Right lobe of liver (tissue), 6 donors: Measurements from ENCODE around the gene UBAP1L. TPM values are rescaled to one million over a fixed set of nuclear protein-coding genes. Genes with fewer than 3 reads are reported as not detected.

ENCODE experiments used
- ATAC-seq, 4 donors: fragments of 200-7000 bp; cut with Tn5 transposase; one replicate each; pipeline ENCODE4 v1.9.1; 2020; ENCODE audit warnings: mild to moderate bottlenecking in 4 of 4, moderate library complexity in 4 of 4
- DNase-seq, 3 donors: peaks; one replicate each; pipeline ENCODE4 v3.0.0-alpha.2; 2020
- H3K27ac ChIP-seq, 3 donors: fragments of 200-600 bp; one replicate each; pipeline ENCODE4 v1.8.0; 2022
- H3K27me3 ChIP-seq, 2 donors: fragments of 200-600 bp; one replicate each; pipeline ENCODE4 v1.8.0; 2022
- H3K36me3 ChIP-seq, 4 donors: fragments of 200-600 bp; sonication (generic) in 1 of 4; one replicate each; pipeline versions ENCODE4 v1.5.1 to v1.8.0; 2017 to 2022; ENCODE audit warnings: control low read depth in 1 of 4
- H3K4me1 ChIP-seq, 4 donors: fragments of 200-600 bp; sonication (generic) in 1 of 4; one replicate each; pipeline versions ENCODE4 v1.5.1 to v1.8.0; 2017 to 2022; ENCODE audit warnings: control low read depth in 1 of 4
- H3K4me3 ChIP-seq, 3 donors: fragments of 200-600 bp; one replicate each; pipeline ENCODE4 v1.8.0; 2022
- H3K9me3 ChIP-seq, 4 donors: fragments of 200-600 bp; sonication (generic) in 1 of 4; one replicate each; pipeline versions ENCODE4 v1.5.1 to v1.8.0; 2017 to 2022; ENCODE audit warnings: control low read depth in 1 of 4
- CTCF ChIP-seq, 4 donors: fragments of 200-600 bp in 3 of 4; fragments of 450-650 bp in 1 of 4; IDR thresholded peaks; one replicate each; pipeline versions ENCODE4 v1.5.1 to v1.8.0; 2016 to 2022; ENCODE audit warnings: antibody characterized with exemption in 4 of 4, mild to moderate bottlenecking in 2 of 4
- POLR2A ChIP-seq: fragments of 450-650 bp; IDR thresholded peaks from one replicate; pipeline ENCODE4 v1.6.1; 2017; ENCODE audit warnings: antibody characterized with exemption, mild to moderate bottlenecking
- WGBS: methylation state at CpG from one replicate; pipeline ENCODE4 v1.1.6; 2018; ENCODE audit warnings: low coverage, low lambda C conversion rate; ENCODE audit not compliant: insufficient coverage; ENCODE audit errors: missing lambda C conversion rate; 5-methylcytosine and 5-hydroxymethylcytosine counted together
- intact Hi-C, 2 donors: fragments of 100-400 bp; cut with DNase I; formaldehyde crosslinking; loops; one replicate each; pipeline versions ENCODE4 v1.11.2 to v1.14.1; 2022
- total RNA-seq, 6 experiments: library from RNA; depleted of rRNA in 2 of 6; stranded (reverse); fragments of >200 nt in 2 of 6; fragmentation: NEBNext Ultra II Directional in 3 of 6; extraction: Animal tissue kit (Norgen Biotek cat#: 25700) in 3 of 6; gene quantifications; one replicate each; pipeline versions ENCODE4 v1.1.0 to v1.2.4, GENCODE V29; 2016 to 2023
- donor health status: DM: no; HTN: yes; CAD: no.
- donor health status: DM: no; HTN: no; CAD: no.
- donor health status: DM: no; HTN: no; CAD: no.
- donor health status: DM: no; HTN: yes; CAD: no.
- donor health status: DM: no; HTN: yes; CAD: no.

The UBAP1L gene
- total RNA-seq, 6 experiments from 2014 or later, result 1.6 to 5.9 (median 3.0) TPM

DNA sequence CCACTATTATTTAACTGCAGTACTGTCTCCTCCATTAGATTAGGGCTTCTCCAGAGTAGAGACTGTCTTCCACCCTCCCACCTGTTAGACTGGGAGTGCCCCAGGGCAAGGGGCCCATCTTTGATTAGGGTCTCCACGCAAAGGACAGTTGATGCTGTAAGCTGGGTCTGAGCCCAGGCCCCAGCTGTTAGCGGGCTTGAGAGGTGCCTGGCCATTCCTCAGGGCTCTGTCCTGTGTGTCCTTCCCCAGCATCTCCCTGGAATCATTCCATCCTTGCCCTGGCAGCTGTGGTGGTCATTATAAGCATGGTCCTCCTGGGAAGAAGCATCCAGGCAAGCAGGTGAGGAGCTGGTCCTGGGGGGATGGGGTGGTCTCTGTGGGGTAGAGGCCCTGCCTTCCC, 63.7 kb downstream of the UBAP1L start:
- TF ChIP-seq CTCF (IDR thresholded peaks at IDR 0.05) (no peak), POLR2A (no peak)
- Histone ChIP-seq H3K4me3 (no peak overlapping the region), H3K36me3 (no peaks in the 10 kb centered on the region), H3K27ac (no peak overlapping the region), H3K9me3 (no peaks in the 10 kb centered on the region), H3K27me3 (no peaks in the 10 kb centered on the region), H3K4me1 (peaks cover 0 to 18% (median 3%) of the 10 kb centered on the region in 4 donors)
- DNase-seq (no peak), ATAC-seq (no peak)
- intact Hi-C loops, result loop anchor here (5.0 kb wide), 2 partner anchors 46 to 51 kb away; no protein-coding TSS in a partner anchor
- no CpG with 5 or more reads among the region's 2 CpGs for WGBS

DNA sequence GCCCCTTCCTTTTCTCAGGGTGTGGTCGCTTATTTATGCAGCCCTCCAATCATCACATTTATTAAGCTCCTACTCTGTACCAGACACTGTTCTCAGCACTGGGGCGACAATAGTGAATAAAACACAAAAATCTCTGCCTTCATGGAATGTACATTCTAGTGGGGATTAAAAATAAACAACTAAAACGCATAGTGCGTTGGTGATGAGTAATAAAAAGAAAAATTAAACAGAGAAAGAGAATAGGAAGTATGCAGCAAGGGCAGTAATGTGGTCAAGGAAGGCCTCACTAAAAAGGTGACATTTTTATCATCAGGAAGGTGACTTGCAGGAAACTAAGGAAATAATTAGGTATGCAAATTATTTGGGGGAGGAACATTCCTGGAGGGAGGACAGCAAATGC, 64.7 kb downstream of the UBAP1L start:
- 66% methylated on average over 3 of the region's 4 CpGs for WGBS
- Histone ChIP-seq H3K27me3 (no peaks in the 10 kb centered on the region), H3K4me3 (no peak overlapping the region), H3K27ac (no peak overlapping the region), H3K9me3 (no peaks in the 10 kb centered on the region), H3K36me3 (no peaks in the 10 kb centered on the region), H3K4me1 (peaks cover 0 to 16% (median under 1%) of the 10 kb centered on the region in 4 donors)
- intact Hi-C loops, result loop anchor here (5.0 kb wide), 2 partner anchors 47 to 52 kb away; no protein-coding TSS in a partner anchor
- DNase-seq, result no peak
- TF ChIP-seq POLR2A (no peak), CTCF (IDR thresholded peaks at IDR 0.05) (no peak)
- no peak for ATAC-seq

- WGBS, result 24% methylated on average over 6 of the region's 19 CpGs
- intact Hi-C loops, result no loop called here
- no peaks in the 10 kb centered on the region for H3K27me3 ChIP-seq
- no peak overlapping the region for H3K27ac ChIP-seq
- DNase-seq (peak; percentile 70 to 81 (median 76)), ATAC-seq (peak; percentile 21 to 47 (median 30))
- no peaks in the 10 kb centered on the region for H3K9me3 ChIP-seq
- no peak for TF ChIP-seq POLR2A
- TF ChIP-seq CTCF (IDR thresholded peaks at IDR 0.05), result no peak
- peaks cover 0 to 15% (median 5%) of the 10 kb centered on the region in 4 donors for H3K4me1 ChIP-seq
- H3K36me3 ChIP-seq, result no peaks in the 10 kb centered on the region
- peak overlapping the region in 1 of 3 donors; percentile 22 for H3K4me3 ChIP-seq
These were observed 65.6 kb downstream of the UBAP1L start for GRCh38 chr15:65049418-65049840.

GRCh38 chr15:65048241-65048640, 66.8 kb downstream of the UBAP1L start:
- Histone ChIP-seq H3K27ac (no peak overlapping the region), H3K36me3 (no peaks in the 10 kb centered on the region), H3K4me3 (no peak overlapping the region), H3K4me1 (peaks cover 0 to 24% (median 10%) of the 10 kb centered on the region in 4 donors), H3K27me3 (no peaks in the 10 kb centered on the region), H3K9me3 (no peaks in the 10 kb centered on the region)
- no peak for TF ChIP-seq CTCF (IDR thresholded peaks at IDR 0.05)
- TF ChIP-seq POLR2A, result no peak
- intact Hi-C loops, result no loop called here
- no peak for ATAC-seq
- 54% methylated on average over 2 of the region's 2 CpGs for WGBS
- no peak for DNase-seq
